Thoracic aorta endothelial cell (primary cell): Measurements from ENCODE around the gene ELP2. TPM values are rescaled to one million over a fixed set of nuclear protein-coding genes. Genes with fewer than 3 reads are reported as not detected.

ENCODE experiments used
- total RNA-seq: library from RNA; depleted of rRNA; stranded (reverse); fragments of >200 nt; gene quantifications from 2 replicates; pipeline ENCODE4 v1.2.3, GENCODE V29; 2012

Gene ELP2
- 85.7 and 94.7 TPM in 2 replicates for total RNA-seq

DNA sequence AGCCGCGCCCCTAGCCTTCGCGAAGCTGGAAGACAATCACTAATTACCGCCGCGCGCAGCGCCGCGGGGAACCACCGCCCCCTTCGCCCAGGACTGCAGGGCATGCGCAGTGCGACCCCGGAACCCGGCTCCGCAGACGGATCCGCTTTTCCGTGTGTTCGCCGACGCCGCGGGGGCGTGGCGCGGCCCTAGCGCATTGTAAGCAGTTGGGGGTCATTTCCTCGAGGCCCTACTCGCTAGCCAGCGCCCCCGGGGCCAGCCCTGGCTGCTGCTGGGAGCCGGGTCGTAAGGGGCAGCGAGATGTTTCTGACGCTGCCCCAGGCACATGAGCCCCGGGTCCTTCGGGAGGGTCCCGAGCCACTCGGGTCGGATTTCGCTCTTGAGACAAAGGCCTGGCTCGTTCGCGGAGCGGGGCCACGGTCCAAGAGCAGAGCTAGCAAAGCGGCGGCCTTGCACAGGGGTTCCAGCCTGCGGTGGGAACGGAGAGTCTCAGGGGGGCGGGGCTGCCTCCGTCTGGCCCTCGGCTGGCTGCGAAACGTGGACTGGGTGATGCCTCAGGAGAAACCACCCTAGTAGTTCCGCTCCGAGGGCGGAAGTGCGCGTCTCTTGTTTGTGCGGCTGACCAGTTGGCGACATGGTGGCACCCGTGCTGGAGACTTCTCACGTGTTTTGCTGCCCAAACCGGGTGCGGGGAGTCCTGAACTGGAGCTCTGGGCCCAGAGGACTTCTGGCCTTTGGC, at the start of gene ELP2, which contains the start of gene SLC39A6:
TSS of gene ELP2 (plus strand) at position 600 of the 739 bp plus-strand sequence. CDS start at position 635, 35 bp downstream.
TSS of gene SLC39A6 (minus strand) at position 41 of the 739 bp plus-strand sequence. CDS start 2,333 bp downstream, outside the sequence.

DNA sequence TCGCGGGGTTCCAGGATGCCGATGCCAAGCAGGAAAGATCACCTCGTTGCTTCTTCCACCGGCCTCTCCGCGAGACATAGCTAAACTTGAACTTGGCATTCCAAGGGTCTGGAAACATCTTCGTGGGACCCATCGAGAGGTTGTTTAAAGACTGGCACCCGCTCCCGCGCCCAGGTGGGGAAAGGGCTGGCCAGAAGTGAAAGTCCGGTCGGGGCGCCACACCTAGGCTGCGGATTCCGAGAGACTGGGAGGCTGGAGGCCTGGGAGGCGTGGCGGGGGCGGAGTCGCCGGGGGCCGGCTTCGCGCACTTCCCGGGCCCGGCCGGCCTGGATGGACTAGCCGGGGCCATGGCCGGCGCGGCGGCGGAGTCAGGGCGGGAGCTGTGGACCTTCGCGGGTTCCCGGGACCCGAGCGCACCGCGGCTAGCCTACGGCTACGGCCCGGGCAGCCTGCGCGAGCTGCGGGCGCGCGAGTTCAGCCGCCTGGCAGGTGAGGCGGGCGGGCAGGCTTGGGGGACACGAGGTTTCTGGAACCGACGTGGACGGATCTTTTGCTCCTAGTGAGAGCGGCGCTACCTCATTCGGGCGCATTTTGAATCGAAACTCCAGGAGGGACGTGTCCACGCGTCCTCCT, 57.6 kb downstream of the ELP2 start, which contains the start of gene MOCOS:
TSS of gene MOCOS (plus strand) at position 305 of the 633 bp plus-strand sequence. CDS start at position 348, 43 bp downstream.

Other genes with a start within 250 kb of the ELP2 start
- gene RPRD1A, start 62.3 kb upstream of the ELP2 start, total RNA-seq, result 79.7 and 99.9 TPM in 2 replicates
- gene SLC39A6, start 559 bp upstream of the ELP2 start, total RNA-seq, result 15.4 and 16.7 TPM in 2 replicates
- gene MOCOS, start 57.6 kb downstream of the ELP2 start, total RNA-seq, result 0.53 and 1.7 TPM in 2 replicates
- gene FHOD3, start 167.8 kb downstream of the ELP2 start, total RNA-seq, result 0.07 TPM in 1 of 2 replicates, not detected in the other